Neutrophil (primary cell): ENCODE data around the gene PEAK1.
"Not testable (repeated sequence)": the region's sequence is repeated elsewhere in the genome, so short reads cannot be mapped to it uniquely, and the experiment has no call there.

Experiments
- H3K27ac ChIP-seq: fragments of 200-600 bp; sonication (generic); 2 replicates; pipeline ENCODE4 v1.5.1; 2016; ENCODE audit warnings: mild to moderate bottlenecking, moderate library complexity
- H3K27me3 ChIP-seq: fragments of 200-600 bp; sonication (generic); 2 replicates; pipeline ENCODE4 v1.6.0; 2016; ENCODE audit warnings: mild to moderate bottlenecking
- H3K36me3 ChIP-seq: fragments of 200-600 bp; sonication (generic); 2 replicates; pipeline ENCODE4 v1.5.1; 2017
- H3K4me1 ChIP-seq, 2 experiments: fragments of 200-600 bp in 1 of 2; sonication (generic) in 1 of 2; 1 replicate in 1 of 2; 2 replicates in 1 of 2; pipeline versions ENCODE4 v1.5.1 to v1.6.1; 2013 to 2016; ENCODE audit warnings: low read depth in 1 of 2, low read length in 1 of 2, mild to moderate bottlenecking in 1 of 2, moderate library complexity in 1 of 2; ENCODE audit not compliant: control insufficient read depth in 1 of 2, insufficient read depth in 1 of 2
- H3K4me3 ChIP-seq, 2 experiments: fragments of 200-600 bp in 1 of 2; sonication (generic) in 1 of 2; 1 replicate in 1 of 2; 2 replicates in 1 of 2; pipeline ENCODE4 v1.5.1; 2013 to 2016; ENCODE audit warnings: low read depth in 1 of 2, low read length in 1 of 2, mild to moderate bottlenecking in 1 of 2, moderate library complexity in 1 of 2
- H3K9me3 ChIP-seq: fragments of 200-600 bp; sonication (generic); 2 replicates; pipeline ENCODE4 v1.5.1; 2016
- TF ChIP-seq, protein P1 (sequence below): fragments of 200-600 bp; sonication (generic); IDR thresholded peaks from 2 replicates; pipeline ENCODE4 v1.5.1; 2016; ENCODE audit warnings: antibody characterized with exemption

The PEAK1 gene

DNA sequence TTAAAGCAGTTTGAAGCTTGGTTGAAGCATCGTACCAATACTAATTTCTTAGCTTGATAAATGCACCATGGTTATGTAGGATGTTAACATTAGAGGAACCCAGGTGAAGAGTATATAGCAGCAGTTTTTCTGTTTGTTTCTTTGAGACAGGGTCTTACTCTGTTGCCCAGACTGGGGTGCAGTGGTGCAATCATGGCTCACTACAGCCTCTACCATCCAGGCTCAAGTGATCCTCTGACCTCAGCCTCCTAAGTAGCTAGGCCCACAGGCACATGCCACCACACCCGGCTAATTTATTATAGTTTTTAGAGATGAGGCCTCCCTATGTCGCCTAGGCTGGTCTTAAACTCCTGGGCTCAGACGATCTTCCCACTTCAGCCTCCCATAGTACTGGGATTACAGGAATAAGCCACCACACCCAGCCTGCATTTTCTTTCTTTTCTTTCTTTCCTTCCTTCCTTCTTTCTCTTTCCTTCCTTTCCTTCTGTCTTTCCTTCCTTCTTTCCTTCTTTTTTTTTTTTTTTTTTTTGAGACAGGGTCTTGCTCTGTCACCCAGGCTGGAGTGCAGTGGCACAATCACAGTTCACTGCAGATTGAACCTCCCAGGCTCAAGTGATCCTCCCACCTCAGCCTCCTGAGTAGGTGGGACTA is 6.1 kb downstream of the PEAK1 start:
- TF ChIP-seq, protein P1, sequence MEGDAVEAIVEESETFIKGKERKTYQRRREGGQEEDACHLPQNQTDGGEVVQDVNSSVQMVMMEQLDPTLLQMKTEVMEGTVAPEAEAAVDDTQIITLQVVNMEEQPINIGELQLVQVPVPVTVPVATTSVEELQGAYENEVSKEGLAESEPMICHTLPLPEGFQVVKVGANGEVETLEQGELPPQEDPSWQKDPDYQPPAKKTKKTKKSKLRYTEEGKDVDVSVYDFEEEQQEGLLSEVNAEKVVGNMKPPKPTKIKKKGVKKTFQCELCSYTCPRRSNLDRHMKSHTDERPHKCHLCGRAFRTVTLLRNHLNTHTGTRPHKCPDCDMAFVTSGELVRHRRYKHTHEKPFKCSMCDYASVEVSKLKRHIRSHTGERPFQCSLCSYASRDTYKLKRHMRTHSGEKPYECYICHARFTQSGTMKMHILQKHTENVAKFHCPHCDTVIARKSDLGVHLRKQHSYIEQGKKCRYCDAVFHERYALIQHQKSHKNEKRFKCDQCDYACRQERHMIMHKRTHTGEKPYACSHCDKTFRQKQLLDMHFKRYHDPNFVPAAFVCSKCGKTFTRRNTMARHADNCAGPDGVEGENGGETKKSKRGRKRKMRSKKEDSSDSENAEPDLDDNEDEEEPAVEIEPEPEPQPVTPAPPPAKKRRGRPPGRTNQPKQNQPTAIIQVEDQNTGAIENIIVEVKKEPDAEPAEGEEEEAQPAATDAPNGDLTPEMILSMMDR = no peak
- Histone ChIP-seq H3K4me3 (no peak overlapping the region), H3K36me3 (no peaks in the 10 kb centered on the region), H3K27ac (no peak overlapping the region), H3K9me3 (no peaks in the 10 kb centered on the region), H3K4me1 (peaks cover 59 to 76% of the 10 kb centered on the region in 2 experiments), H3K27me3 (no peaks in the 10 kb centered on the region)

DNA sequence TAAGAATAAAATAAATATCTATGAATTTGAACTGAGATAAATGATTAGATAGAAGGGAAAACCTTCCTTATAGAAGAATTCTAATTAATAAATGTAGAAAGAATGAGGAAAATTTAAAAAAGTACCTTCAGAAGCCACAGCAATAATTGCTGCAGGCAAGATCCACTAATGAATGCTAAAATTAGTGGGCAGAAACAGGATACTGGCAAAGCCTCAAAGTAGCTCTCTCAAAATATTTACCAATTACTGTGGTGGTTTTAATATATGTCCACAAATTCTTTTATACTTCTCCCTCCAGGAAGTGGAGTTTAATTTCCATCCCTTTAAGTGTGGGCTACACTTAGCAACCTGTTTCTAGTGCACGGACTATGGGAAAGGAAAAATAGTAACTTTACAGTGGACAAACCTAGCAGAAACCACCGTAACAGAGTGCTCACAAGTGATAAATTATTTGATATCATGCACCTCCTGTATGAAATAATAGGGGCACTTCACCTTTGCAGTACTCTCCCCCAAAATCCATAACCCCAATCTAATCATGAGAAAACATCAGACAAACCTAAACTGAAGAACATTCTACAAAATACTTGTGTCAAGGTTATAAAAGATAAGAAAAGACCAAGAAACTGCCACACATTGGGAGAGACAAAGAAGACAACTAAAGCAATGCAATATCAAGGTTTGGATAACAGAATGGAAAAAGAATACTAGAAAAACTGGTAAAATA is 6.8 kb downstream of the PEAK1 start:
- Histone ChIP-seq H3K27me3 (no peaks in the 10 kb centered on the region), H3K4me3 (no peak overlapping the region), H3K27ac (no peak overlapping the region), H3K9me3 (no peaks in the 10 kb centered on the region), H3K4me1 (peaks cover 52 to 70% of the 10 kb centered on the region in 2 experiments), H3K36me3 (no peaks in the 10 kb centered on the region)
- TF ChIP-seq, protein P1 = no peak

DNA sequence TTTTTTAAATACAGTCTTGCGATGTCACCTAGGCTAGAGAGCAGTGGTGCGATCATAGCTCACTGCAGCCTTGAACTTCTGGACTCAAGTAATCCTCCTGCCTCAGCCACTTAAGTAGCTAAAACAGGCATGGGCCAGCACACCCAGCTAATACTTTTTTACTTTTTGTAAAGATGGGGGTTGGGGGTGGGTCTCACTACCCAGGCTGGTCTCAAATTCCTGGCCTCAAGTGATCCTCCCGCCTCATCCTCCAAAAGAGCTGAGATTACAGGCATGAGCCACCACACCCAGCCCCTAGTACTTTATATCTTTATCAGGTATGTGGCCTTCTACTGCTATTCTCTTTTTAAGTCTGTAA is 8.3 kb downstream of the PEAK1 start:
- no peaks in the 10 kb centered on the region for H3K27me3 ChIP-seq
- no peaks in the 10 kb centered on the region for H3K36me3 ChIP-seq
- no peak overlapping the region for H3K27ac ChIP-seq
- H3K4me1 ChIP-seq = peaks cover 43 to 56% of the 10 kb centered on the region in 2 experiments
- TF ChIP-seq, protein P1 = no peak
- H3K9me3 ChIP-seq = no peaks in the 10 kb centered on the region
- no peak overlapping the region for H3K4me3 ChIP-seq

DNA sequence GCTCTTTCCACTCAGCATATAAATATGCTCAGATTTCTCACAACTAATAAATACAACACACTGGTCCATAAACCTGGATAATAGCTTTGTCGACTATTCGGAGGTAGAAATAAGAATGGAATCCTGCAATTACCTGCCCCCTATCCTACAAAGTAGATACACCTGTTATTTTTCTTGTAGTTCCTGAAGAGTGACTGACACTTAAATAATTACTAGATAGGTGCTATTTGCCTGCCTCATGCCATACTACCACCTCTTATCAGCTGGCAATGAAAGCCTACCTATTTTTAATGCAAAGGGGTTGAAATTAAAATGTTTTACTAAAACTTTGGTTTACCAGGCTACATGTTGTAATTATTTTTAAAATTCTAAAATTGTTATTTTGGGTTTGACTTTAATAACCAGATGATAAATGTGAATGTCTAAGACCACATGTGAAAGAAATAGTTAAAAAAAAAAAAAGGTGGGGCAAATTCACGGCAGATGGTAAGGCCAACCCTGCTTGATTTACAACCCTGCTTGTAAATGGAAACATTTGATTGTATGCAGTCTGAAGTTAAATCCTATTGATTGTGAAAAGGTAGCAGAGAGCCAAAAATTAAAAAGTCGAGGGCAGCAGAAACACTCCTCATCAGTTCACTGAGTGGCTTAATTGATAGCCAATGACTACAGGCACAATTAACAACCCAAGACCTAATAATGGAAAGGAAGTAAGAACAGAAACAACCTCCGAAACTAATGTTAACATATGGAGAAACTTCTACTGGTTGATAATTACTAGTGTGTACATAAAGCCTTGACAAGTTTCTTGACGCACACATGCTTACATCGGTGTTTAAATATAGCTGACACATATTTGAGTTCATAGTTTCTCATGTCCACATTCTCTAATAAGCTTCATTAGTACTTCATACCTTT is 8.9 kb downstream of the PEAK1 start:
- H3K27ac ChIP-seq = no peak overlapping the region
- H3K4me3 ChIP-seq = no peak overlapping the region
- peaks cover 39 to 49% of the 10 kb centered on the region in 2 experiments for H3K4me1 ChIP-seq
- H3K9me3 ChIP-seq = no peaks in the 10 kb centered on the region
- TF ChIP-seq, protein P1 = no peak
- H3K27me3 ChIP-seq = no peaks in the 10 kb centered on the region
- no peaks in the 10 kb centered on the region for H3K36me3 ChIP-seq

DNA sequence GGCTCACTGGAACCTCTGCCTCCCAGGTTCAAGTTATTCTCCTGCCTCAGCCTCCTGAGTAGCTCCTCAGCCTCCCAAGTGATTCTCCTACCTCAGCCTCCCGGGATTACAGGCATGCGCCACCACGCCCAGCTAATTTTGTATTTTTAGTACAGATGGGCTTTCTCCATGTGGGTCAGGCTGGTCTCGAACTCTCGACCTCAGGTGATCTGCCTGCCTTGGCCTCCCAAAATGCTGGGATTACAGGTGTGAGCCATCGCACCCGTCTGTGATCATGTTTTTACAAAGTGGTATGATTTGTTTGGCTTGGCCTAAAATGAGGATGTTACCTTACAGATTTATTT is 9.8 kb downstream of the PEAK1 start:
- H3K36me3 ChIP-seq, H3K4me3 ChIP-seq, H3K9me3 ChIP-seq, H3K27me3 ChIP-seq: not testable (repeated sequence)
- peak overlapping the region; percentile 55 for H3K27ac ChIP-seq
- H3K4me1 ChIP-seq = peaks cover 31 to 41% of the 10 kb centered on the region in 2 experiments
